Kidney (tissue), 14 donors: Measurements from ENCODE around the gene EVA1A. TPM values are rescaled to one million over a fixed set of nuclear protein-coding genes. Genes with fewer than 3 reads are reported as not detected.
A peak's percentile ranks its signal among the peaks of the same experiment; 100 is the strongest.

ENCODE experiments used
- DNase-seq, 5 donors: peaks; one replicate each; pipeline ENCODE4 v3.0.0-alpha.2; 2013 to 2020
- FAIRE-seq: peaks from 2 replicates; lab custom pipeline; 2012; peaks lifted over from hg19 to GRCh38; lab: Jason Lieb, UNC
- H3K27ac ChIP-seq, 2 donors: one replicate each; pipeline ENCODE4 v1.7.0; 2013; ENCODE audit warnings: low read depth in 2 of 2, low read length in 2 of 2, inconsistent platforms in 1 of 2
- H3K27me3 ChIP-seq: one replicate; pipeline ENCODE4 v1.7.1; 2013; ENCODE audit warnings: low read length, inconsistent platforms; ENCODE audit not compliant: control insufficient read depth, insufficient read depth
- H3K36me3 ChIP-seq, 3 donors: one replicate each; pipeline versions ENCODE4 v1.7.0 to v1.7.1; 2013; ENCODE audit warnings: low read length in 3 of 3, control low read depth in 1 of 3, inconsistent platforms in 1 of 3; ENCODE audit not compliant: insufficient read depth in 3 of 3, control insufficient read depth in 2 of 3
- H3K4me1 ChIP-seq, 3 donors: one replicate each; pipeline versions ENCODE4 v1.7.0 to v1.7.1; 2013; ENCODE audit warnings: low read length in 3 of 3, inconsistent platforms in 1 of 3, low read depth in 1 of 3; ENCODE audit not compliant: control insufficient read depth in 2 of 3, insufficient read depth in 2 of 3
- H3K4me3 ChIP-seq, 3 donors: one replicate each; pipeline versions ENCODE4 v1.7.0 to v1.8.1; 2013; ENCODE audit warnings: low read length in 3 of 3, control low read depth in 1 of 3, inconsistent platforms in 1 of 3
- H3K9ac ChIP-seq, 3 donors: one replicate each; pipeline versions ENCODE4 v1.7.0 to v1.7.1; 2013; ENCODE audit warnings: low read length in 3 of 3, control low read depth in 1 of 3, inconsistent platforms in 1 of 3
- H3K9me3 ChIP-seq, 3 donors: one replicate each; pipeline versions ENCODE4 v1.7.0 to v1.7.1; 2013; ENCODE audit warnings: low read length in 3 of 3, control low read depth in 1 of 3, inconsistent platforms in 1 of 3; ENCODE audit not compliant: control insufficient read depth in 2 of 3, insufficient read depth in 1 of 3
- CTCF ChIP-seq: IDR thresholded peaks from 3 replicates; pipeline ENCODE4 v1.5.1; 2012; ENCODE audit warnings: mild to moderate bottlenecking, moderate library complexity, borderline replicate concordance; ENCODE audit not compliant: insufficient read depth; ENCODE audit errors: extremely low read depth
- intact Hi-C: fragments of 100-400 bp; cut with DNase I; formaldehyde crosslinking; loops from one replicate; pipeline ENCODE4 v1.11.1; 2022
- polyA plus RNA-seq: library from polyadenylated mRNA; stranded (reverse); fragments of 350-450 nt; fragmentation: Illumina TruSeq; extraction: RNeasy Lipid Tissue Mini Kit (QIAGEN cat#74804); gene quantifications from one replicate; pipeline ENCODE4 v1.2.3, GENCODE V29; 2014; ENCODE audit warnings: low read depth, low replicate concordance; ENCODE audit not compliant: insufficient read depth
- total RNA-seq: library from RNA; stranded (reverse); fragmentation: NEBNext Ultra II Directional; extraction: Animal tissue kit (Norgen Biotek cat#: 25700); gene quantifications from one replicate; pipeline ENCODE4 v1.2.1, GENCODE V29; 2021
- donor health status: control.
- donor health status: control.
- donor health status: control.
- donor health status: control.
- donor health status: control.
- donor health status: DM: yes; HTN: yes; CAD: no.
- donor health status: Normal renal cell carcinoma (clear cell type).

Gene EVA1A
- total and polyA plus RNA-seq, 2 donors from 2014 or later, result 28.1 to 32.4 TPM

- H3K36me3 ChIP-seq, result peaks cover 0 to 6% (median 0%) of the 10 kb centered on the region in 3 donors
- H3K27ac ChIP-seq, result no peak overlapping the region
- H3K4me1 ChIP-seq, result peaks cover 0 to 13% (median 13%) of the 10 kb centered on the region in 3 donors
- H3K4me3 ChIP-seq, result no peak overlapping the region
- no peak for TF ChIP-seq CTCF
- intact Hi-C loops, result no loop called here
- H3K27me3 ChIP-seq, result no peaks in the 10 kb centered on the region
- no peak overlapping the region for H3K9ac ChIP-seq
- FAIRE-seq, result no peak
- no peak for DNase-seq
- H3K9me3 ChIP-seq, result no peaks in the 10 kb centered on the region
Observed at GRCh38 chr2:75519843-75520242, 40.9 kb downstream of the EVA1A start.

- Histone ChIP-seq H3K36me3 (peaks cover 0 to 9% (median 0%) of the 10 kb centered on the region in 3 donors), H3K27ac (peak overlapping the region in 1 of 2 donors; percentile 53), H3K9ac (no peak overlapping the region), H3K4me1 (peaks cover 0 to 13% (median 13%) of the 10 kb centered on the region in 3 donors), H3K9me3 (no peaks in the 10 kb centered on the region), H3K4me3 (no peak overlapping the region), H3K27me3 (no peaks in the 10 kb centered on the region)
- FAIRE-seq (no peak), DNase-seq (no peak)
- intact Hi-C loops, result no loop called here
- TF ChIP-seq CTCF, result no peak
Observed at GRCh38 chr2:75518638-75519465, 41.9 kb downstream of the EVA1A start.

- Histone ChIP-seq H3K27ac (no peak overlapping the region), H3K4me1 (peaks cover 0 to 13% (median 13%) of the 10 kb centered on the region in 3 donors)
Observed at GRCh38 chr2:75517547-75518230, 43.0 kb downstream of the EVA1A start.

More at GRCh38 chr2:75517547-75518230, 43.0 kb downstream of the EVA1A start:
- TF ChIP-seq CTCF, result no peak
- Histone ChIP-seq H3K27me3 (no peaks in the 10 kb centered on the region), H3K4me3 (no peak overlapping the region), H3K9ac (no peak overlapping the region), H3K9me3 (peaks cover 0 to 3% (median 0%) of the 10 kb centered on the region in 3 donors), H3K36me3 (peaks cover 0 to 15% (median 0%) of the 10 kb centered on the region in 3 donors)
- no peak for FAIRE-seq
- intact Hi-C loops, result no loop called here
- DNase-seq, result peak in 2 of 5 donors; percentile 9 to 48
